Measurements from ENCODE around the gene CPNE9.

The CPNE9 gene

DNA sequence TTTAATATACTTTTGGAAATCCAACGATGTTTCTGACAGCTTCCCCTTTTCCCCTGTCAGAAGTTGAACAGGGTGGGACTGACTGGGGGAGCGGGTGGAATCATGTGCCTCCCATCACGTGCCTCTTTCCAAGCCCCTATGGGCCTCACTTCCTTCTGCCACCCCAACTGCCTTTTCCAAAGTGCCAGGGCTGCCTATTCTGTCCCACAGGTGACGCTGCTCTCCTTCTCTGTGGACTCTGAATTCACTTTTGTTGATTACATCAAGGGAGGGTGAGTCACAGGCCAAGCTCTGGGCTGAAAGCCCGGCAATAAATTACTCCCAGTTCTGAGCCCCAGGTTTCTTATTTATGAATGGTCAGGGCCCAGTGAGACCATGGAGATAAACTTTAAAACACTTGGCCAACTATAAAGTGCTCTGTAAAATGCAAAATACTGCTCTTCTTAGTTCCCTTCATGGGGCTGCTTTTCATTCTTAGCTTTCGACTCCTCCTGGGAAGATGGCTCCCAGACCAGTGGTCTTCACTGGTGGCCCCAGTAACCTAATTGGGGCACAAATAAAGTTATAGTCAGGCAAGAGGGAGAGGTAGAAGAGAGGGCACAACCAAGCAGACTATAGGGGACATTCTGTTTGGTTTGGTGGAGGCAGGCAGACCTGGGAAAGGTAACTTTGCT, 12.3 kb downstream of the CPNE9 start:
- DNase-seq (ENCODE audit: low read depth): peak; percentile 83
- TF ChIP-seq, protein P1, sequence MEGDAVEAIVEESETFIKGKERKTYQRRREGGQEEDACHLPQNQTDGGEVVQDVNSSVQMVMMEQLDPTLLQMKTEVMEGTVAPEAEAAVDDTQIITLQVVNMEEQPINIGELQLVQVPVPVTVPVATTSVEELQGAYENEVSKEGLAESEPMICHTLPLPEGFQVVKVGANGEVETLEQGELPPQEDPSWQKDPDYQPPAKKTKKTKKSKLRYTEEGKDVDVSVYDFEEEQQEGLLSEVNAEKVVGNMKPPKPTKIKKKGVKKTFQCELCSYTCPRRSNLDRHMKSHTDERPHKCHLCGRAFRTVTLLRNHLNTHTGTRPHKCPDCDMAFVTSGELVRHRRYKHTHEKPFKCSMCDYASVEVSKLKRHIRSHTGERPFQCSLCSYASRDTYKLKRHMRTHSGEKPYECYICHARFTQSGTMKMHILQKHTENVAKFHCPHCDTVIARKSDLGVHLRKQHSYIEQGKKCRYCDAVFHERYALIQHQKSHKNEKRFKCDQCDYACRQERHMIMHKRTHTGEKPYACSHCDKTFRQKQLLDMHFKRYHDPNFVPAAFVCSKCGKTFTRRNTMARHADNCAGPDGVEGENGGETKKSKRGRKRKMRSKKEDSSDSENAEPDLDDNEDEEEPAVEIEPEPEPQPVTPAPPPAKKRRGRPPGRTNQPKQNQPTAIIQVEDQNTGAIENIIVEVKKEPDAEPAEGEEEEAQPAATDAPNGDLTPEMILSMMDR (conservative IDR thresholded peaks at IDR 0.05; ENCODE audit: low read length): peak; percentile 97

DNA sequence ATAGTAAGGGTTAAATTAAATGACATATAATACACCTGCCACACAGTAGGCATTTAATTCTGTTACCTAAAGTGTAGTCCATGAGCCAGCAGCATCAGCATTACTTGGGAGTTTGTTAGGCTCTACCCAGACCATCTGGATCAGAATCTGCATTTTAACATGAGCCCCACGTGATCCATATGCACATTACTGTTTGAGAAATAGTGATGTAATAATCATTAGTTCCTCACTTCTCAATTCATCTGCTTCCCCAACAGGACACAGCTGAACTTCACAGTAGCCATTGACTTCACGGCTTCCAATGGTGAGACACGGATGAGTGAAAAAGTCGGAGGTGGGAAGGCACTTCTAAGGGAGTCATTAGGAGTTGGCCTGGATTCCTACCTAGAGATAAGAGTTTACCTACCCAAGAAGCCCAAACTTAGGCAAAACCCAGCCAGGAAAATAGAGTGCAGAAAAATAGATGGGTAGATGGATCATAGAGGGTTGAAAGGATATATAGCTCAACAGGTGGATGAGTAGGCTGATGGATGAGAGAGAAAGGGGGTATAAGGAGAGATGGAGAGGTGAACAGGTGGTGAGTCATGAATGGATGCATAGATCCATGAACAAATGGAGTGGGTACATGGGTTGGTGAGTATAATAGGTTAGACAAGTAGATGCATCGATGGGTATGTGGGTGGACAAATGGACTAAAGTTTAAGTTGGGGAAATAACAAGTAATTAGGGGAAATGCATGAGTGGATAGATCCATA, 13.3 kb downstream of the CPNE9 start:
- H3K4me3 ChIP-seq (ENCODE audit: low read length): no peak overlapping the region
- DNase-seq (ENCODE audit: low read depth): no peak
- TF ChIP-seq, protein P1 (conservative IDR thresholded peaks at IDR 0.05; ENCODE audit: low read length): no peak

More for the DNA sequence above, 12.3 kb downstream of the CPNE9 start:
- H3K4me3 ChIP-seq (ENCODE audit: low read length): no peak overlapping the region

DNA sequence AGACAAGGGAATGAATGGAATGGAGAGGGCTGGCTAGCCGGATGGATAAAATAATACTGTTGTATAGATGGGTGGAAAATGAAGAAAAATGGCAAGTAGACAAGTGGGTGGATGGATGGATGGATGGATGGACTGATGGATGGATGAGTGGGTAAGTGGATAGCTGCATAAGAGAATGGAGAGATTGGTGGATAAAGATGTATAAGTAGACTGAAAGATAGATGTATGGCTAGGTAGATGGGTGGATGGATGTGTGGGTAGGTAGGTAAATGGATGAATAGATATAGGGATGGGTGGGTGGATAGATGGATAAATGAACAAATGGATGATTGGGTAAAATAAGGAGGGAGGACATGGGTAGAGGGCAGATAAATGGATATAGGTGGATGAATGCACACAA, 13.9 kb downstream of the CPNE9 start:
- DNase-seq (ENCODE audit: low read depth): no peak
- no peak overlapping the region for H3K4me3 ChIP-seq (ENCODE audit: low read length)
- TF ChIP-seq, protein P1 (conservative IDR thresholded peaks at IDR 0.05; ENCODE audit: low read length): no peak

DNA sequence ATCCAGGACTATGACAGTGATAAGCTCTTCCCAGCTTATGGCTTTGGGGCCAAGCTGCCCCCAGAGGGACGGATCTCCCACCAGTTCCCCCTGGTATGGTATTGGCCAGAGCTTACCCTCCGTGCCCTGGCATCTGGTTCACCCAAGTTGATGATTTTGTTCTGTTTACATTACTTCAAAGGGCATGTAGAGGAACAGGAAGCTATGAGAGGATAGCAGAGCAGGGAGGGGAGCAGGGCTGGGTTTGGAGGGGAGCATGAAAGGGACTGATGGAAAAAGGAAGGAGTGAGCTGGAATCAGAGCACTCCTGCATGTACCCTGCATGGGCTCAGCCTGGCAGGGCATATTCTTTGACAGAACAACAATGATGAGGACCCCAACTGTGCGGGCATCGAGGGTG, 14.5 kb downstream of the CPNE9 start:
- TF ChIP-seq, protein P1 (conservative IDR thresholded peaks at IDR 0.05; ENCODE audit: low read length): no peak
- DNase-seq (ENCODE audit: low read depth): no peak

DNA sequence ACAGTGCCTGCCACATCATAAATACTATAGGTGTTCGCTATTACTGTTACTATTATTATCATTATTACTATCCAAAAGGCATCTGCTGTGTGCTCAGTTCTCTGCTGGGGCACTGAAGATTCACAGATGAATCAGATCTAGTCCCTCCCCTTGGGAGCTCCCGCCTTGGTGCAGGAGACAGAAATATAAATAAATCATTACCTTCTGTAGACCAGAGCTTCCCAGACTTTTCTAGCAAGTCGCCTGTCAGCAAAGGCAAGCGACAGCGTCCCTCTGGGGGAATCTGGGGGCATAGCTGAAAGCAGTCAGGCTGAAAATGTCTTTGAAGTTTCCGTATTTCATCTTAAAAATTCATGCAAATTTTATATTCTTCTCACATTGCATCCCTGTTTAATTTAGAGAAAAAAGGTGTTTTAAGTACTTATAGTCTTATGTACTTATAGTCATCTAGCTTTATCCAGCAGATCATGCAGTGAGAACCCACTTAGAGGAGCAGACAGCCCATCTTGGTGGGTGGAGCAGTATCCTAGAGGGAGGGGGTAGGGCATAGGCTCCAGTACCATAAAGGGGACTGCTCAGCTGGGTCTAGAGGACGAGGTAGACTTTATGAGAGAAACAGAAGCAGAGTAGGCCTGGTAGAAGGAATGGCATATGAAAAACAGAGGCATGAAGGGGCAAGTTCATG, 17.5 kb downstream of the CPNE9 start:
- no peak for DNase-seq (ENCODE audit: low read depth)
- no peak overlapping the region for H3K4me3 ChIP-seq (ENCODE audit: low read length)
- TF ChIP-seq, protein P1 (conservative IDR thresholded peaks at IDR 0.05; ENCODE audit: low read length): no peak

More for the DNA sequence above, 14.5 kb downstream of the CPNE9 start:
- no peak overlapping the region for H3K4me3 ChIP-seq (ENCODE audit: low read length)

DNA sequence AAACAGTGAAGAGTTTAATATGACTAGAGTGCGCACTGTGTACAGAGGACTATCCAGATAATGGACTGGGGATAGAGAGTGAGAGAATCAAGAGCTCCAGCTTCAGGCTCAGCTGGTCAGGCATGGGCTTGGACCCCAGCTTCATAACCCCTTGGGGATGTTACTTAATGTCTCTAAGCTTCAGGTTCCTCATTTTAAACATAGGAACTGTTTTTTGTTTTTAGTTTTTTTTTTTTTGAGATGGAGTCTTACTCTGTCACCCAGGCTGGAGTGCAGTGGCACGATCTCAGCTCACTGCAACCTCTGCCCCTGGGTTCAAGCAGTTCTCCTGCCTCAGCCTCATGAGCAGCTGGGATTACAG, 18.0 kb downstream of the CPNE9 start:
- TF ChIP-seq, protein P1 (conservative IDR thresholded peaks at IDR 0.05; ENCODE audit: low read length): no peak
- no peak for DNase-seq (ENCODE audit: low read depth)

More for the DNA sequence above, 18.0 kb downstream of the CPNE9 start:
- H3K4me3 ChIP-seq (ENCODE audit: low read length): no peak overlapping the region

All from AG10803 (cell line).